GM23338 (cell line): ENCODE measurements around the gene PPP1R16B. TPM values are rescaled to one million over a fixed set of nuclear protein-coding genes. Genes with fewer than 3 reads are reported as not detected.

ENCODE experiments used
- ATAC-seq: fragments of 200-7000 bp; cut with Tn5 transposase; 3 replicates; pipeline ENCODE4 v1.9.1; 2020
- DNase-seq: peaks from one replicate; pipeline ENCODE4 v3.0.0-alpha.2; 2015; ENCODE audit warnings: low spot score
- H2AFZ ChIP-seq: fragments of 200-600 bp; sonication (generic); 2 replicates; pipeline ENCODE4 v1.8.0; 2016; ENCODE audit warnings: antibody characterized with exemption, mild to moderate bottlenecking, moderate library complexity
- H3F3A ChIP-seq: fragments of 200-600 bp; sonication (generic); replicated peaks from 2 replicates; pipeline ENCODE4 v1.8.0; 2017; ENCODE audit warnings: antibody characterized with exemption, mixed run types, low read depth
- H3K27ac ChIP-seq: fragments of 200-600 bp; sonication (generic); 2 replicates; pipeline ENCODE4 v1.6.1; 2016; ENCODE audit warnings: low read depth
- H3K27me3 ChIP-seq: fragments of 200-600 bp; sonication (generic); 2 replicates; pipeline ENCODE4 v1.8.0; 2016; ENCODE audit warnings: mild to moderate bottlenecking, mixed run types, moderate library complexity; ENCODE audit not compliant: insufficient read depth
- H3K36me3 ChIP-seq: fragments of 200-600 bp; sonication (generic); 2 replicates; pipeline ENCODE4 v1.8.0; 2016; ENCODE audit warnings: mild to moderate bottlenecking; ENCODE audit not compliant: insufficient read depth
- H3K4me1 ChIP-seq: fragments of 200-600 bp; sonication (generic); 2 replicates; pipeline ENCODE4 v1.8.0; 2016; ENCODE audit warnings: mild to moderate bottlenecking, moderate library complexity; ENCODE audit not compliant: insufficient read depth
- H3K4me2 ChIP-seq: fragments of 200-600 bp; sonication (generic); 2 replicates; pipeline ENCODE4 v1.7.1; 2017; ENCODE audit warnings: mixed run types
- H3K4me3 ChIP-seq: fragments of 200-600 bp; sonication (generic); 2 replicates; pipeline ENCODE4 v1.6.1; 2016; ENCODE audit warnings: mixed run types
- H3K79me2 ChIP-seq: fragments of 200-600 bp; sonication (generic); replicated peaks from 2 replicates; pipeline ENCODE4 v1.8.0; 2017; ENCODE audit warnings: mild to moderate bottlenecking; ENCODE audit not compliant: insufficient read depth
- H3K9me2 ChIP-seq: fragments of 200-600 bp; sonication (generic); 2 replicates; pipeline ENCODE4 v1.8.0; 2017; ENCODE audit not compliant: insufficient read depth
- H4K20me1 ChIP-seq: fragments of 200-600 bp; sonication (generic); replicated peaks from 2 replicates; pipeline ENCODE4 v1.8.0; 2017; ENCODE audit warnings: mild to moderate bottlenecking; ENCODE audit not compliant: insufficient read depth
- H3K27ac Mint-ChIP-seq: 2 replicates; pipeline ENCODE4 v1.8.0; 2020; ENCODE audit warnings: inconsistent platforms, mild to moderate bottlenecking, moderate library complexity, mixed read lengths
- H3K27me3 Mint-ChIP-seq: 3 replicates; pipeline ENCODE4 v1.8.0; 2022; ENCODE audit warnings: low read depth, mild to moderate bottlenecking, moderate library complexity, mixed read lengths, inconsistent platforms; ENCODE audit not compliant: insufficient read depth, poor library complexity
- H3K36me3 Mint-ChIP-seq: 3 replicates; pipeline ENCODE4 v1.8.0; 2021; ENCODE audit warnings: low read depth, mild to moderate bottlenecking, inconsistent platforms, moderate library complexity, mixed read lengths
- H3K4me1 Mint-ChIP-seq: 3 replicates; pipeline ENCODE4 v1.8.0; 2020; ENCODE audit warnings: mild to moderate bottlenecking, inconsistent platforms, mixed read lengths
- H3K4me3 Mint-ChIP-seq: 3 replicates; pipeline ENCODE4 v1.8.0; 2021; ENCODE audit warnings: moderate library complexity, mild to moderate bottlenecking, inconsistent platforms, mixed read lengths
- H3K9me3 Mint-ChIP-seq: 3 replicates; pipeline ENCODE4 v1.8.0; 2020; ENCODE audit warnings: moderate library complexity, mild to moderate bottlenecking, inconsistent platforms, mixed read lengths
- CREB1 ChIP-seq: fragments of 250-450 bp; sonication (Bioruptor Pico); IDR thresholded peaks from 2 replicates; pipeline ENCODE4 v1.5.0; 2020; ENCODE audit warnings: low read depth, mild to moderate bottlenecking, moderate library complexity
- CTCF ChIP-seq, 2 experiments: fragments of 200-600 bp in 1 of 2; sonication (generic) in 1 of 2; conservative IDR thresholded peaks; 2 replicates each; pipeline versions ENCODE4 v1.5.1 to v1.6.1; 2016 to 2017; ENCODE audit warnings: antibody characterized with exemption in 2 of 2, low read depth in 2 of 2, mild to moderate bottlenecking in 2 of 2, moderate library complexity in 1 of 2
- ETS1 ChIP-seq: IDR thresholded peaks from 2 replicates; pipeline ENCODE4 v1.6.1; 2016; ENCODE audit warnings: antibody characterized with exemption
- EZH2 ChIP-seq: fragments of 200-600 bp; sonication (generic); IDR thresholded peaks from one replicate; pipeline ENCODE4 v1.8.0; 2017; ENCODE audit warnings: antibody characterized with exemption, mild to moderate bottlenecking, low read depth; ENCODE audit not compliant: unreplicated experiment
- EZH2phosphoT487 ChIP-seq: fragments of 200-600 bp; sonication (generic); IDR thresholded peaks from one replicate; pipeline ENCODE4 v1.8.1; 2018; ENCODE audit warnings: antibody characterized with exemption; ENCODE audit not compliant: unreplicated experiment
- JUNB ChIP-seq: IDR thresholded peaks from one replicate; pipeline ENCODE4 v1.6.1; 2016; ENCODE audit warnings: antibody characterized with exemption; ENCODE audit not compliant: unreplicated experiment
- NANOG ChIP-seq: IDR thresholded peaks from 2 replicates; pipeline ENCODE4 v1.6.1; 2016; ENCODE audit warnings: antibody characterized with exemption, borderline replicate concordance
- POLR2AphosphoS5 ChIP-seq: IDR thresholded peaks from 2 replicates; pipeline ENCODE4 v1.6.1; 2016; ENCODE audit warnings: antibody characterized with exemption, low read depth
- STAT1 ChIP-seq: IDR thresholded peaks from one replicate; pipeline ENCODE4 v1.6.1; 2016; ENCODE audit warnings: antibody characterized with exemption; ENCODE audit not compliant: unreplicated experiment
- ZNF114 ChIP-seq: fragments of 250-450 bp; sonication (Bioruptor Pico); IDR thresholded peaks from 2 replicates; pipeline ENCODE4 v1.5.0; 2020; ENCODE audit warnings: mild to moderate bottlenecking, moderate library complexity
- ZNF331 ChIP-seq: fragments of 250-450 bp; sonication (Bioruptor Pico); IDR thresholded peaks from 2 replicates; pipeline ENCODE4 v1.5.0; 2020; ENCODE audit warnings: low read depth, mild to moderate bottlenecking, moderate library complexity
- polyA plus RNA-seq: library from polyadenylated mRNA; unstranded; fragments of >200 nt; fragmentation: Nextera tagmentation; extraction: Ambion mirVana; gene quantifications from 2 replicates; pipeline ENCODE4 v1.2.1, GENCODE V29; 2016
- total RNA-seq: library from RNA; depleted of rRNA; stranded (reverse); fragments of >200 nt; shearing (Covaris generic); gene quantifications from 2 replicates; pipeline ENCODE4 v1.2.3, GENCODE V29; 2014

Gene PPP1R16B
- total and polyA plus RNA-seq, 2 experiments from 2014 or later, result 1.6 to 11.5 TPM

GRCh38 chr20:38830356-38830755 is 24.9 kb downstream of the PPP1R16B start (continued):
- TF ChIP-seq CTCF (conservative IDR thresholded peaks at IDR 0.05; ENCODE audit: low read depth in 2 of 2) (no peak), NANOG (no peak), ETS1 (no peak), EZH2phosphoT487 (no peak), ZNF114 (CRISPR knock-in tag) (no peak), EZH2 (no peak), STAT1 (no peak), JUNB (no peak), CREB1 (CRISPR knock-in tag) (no peak)

- Histone ChIP-seq H3K79me2 (peaks cover 6% of the 10 kb centered on the region; the same call in 1 of the 2 replicates), H3K4me2 (no peak overlapping the region), H3F3A (no peaks in the 10 kb centered on the region), H3K4me1 (peaks cover 5% of the 10 kb centered on the region), H3K27ac (no peak overlapping the region), H4K20me1 (no peaks in the 10 kb centered on the region; the same call in 1 of the 2 replicates), H3K36me3 (peaks cover 5% of the 10 kb centered on the region; the same call in 1 of the 2 replicates), H2AFZ (no peak overlapping the region), H3K9me2 (no peaks in the 10 kb centered on the region), H3K4me3 (no peak overlapping the region), H3K27me3 (no peaks in the 10 kb centered on the region)
- H3K36me3 Mint-ChIP-seq, result no peaks in the 10 kb centered on the region
- H3K27ac Mint-ChIP-seq, result peak overlapping the region; percentile 67; the same call in 1 of the 2 replicates
- H3K4me3 Mint-ChIP-seq, result no peak overlapping the region
- H3K9me3 Mint-ChIP-seq, result no peaks in the 10 kb centered on the region
- TF ChIP-seq CTCF (conservative IDR thresholded peaks at IDR 0.05; ENCODE audit: low read depth in 2 of 2), result no peak
- TF ChIP-seq ZNF114 (CRISPR knock-in tag), result no peak
- no peak for TF ChIP-seq POLR2AphosphoS5
- TF ChIP-seq JUNB, result no peak
- TF ChIP-seq NANOG, result no peak
- no peak for TF ChIP-seq STAT1
- TF ChIP-seq ZNF331 (CRISPR knock-in tag), result no peak
- no peak for ATAC-seq
- no peak for DNase-seq
- H3K27me3 Mint-ChIP-seq, result peaks cover 2% of the 10 kb centered on the region
- peaks cover 23% of the 10 kb centered on the region for H3K4me1 Mint-ChIP-seq
Measured at GRCh38 chr20:38831049-38831691, 25.7 kb downstream of the PPP1R16B start.
